Neural crest cell (in vitro differentiated cells): Measurements from ENCODE around the gene PDCD6IP. TPM values are rescaled to one million over a fixed set of nuclear protein-coding genes. Genes with fewer than 3 reads are reported as not detected.

ENCODE experiments used
- DNase-seq: peaks from one replicate; pipeline ENCODE4 v3.0.0; 2021; ENCODE audit warnings: low read depth, mixed read lengths, low spot score
- H3K27ac Mint-ChIP-seq: one replicate; pipeline ENCODE4 v1.8.0; 2021; ENCODE audit warnings: mild to moderate bottlenecking, mixed read lengths; ENCODE audit not compliant: unreplicated experiment
- H3K27me3 Mint-ChIP-seq: 2 replicates; pipeline ENCODE4 v1.8.0; 2021; ENCODE audit warnings: low read depth, mild to moderate bottlenecking, mixed read lengths
- H3K36me3 Mint-ChIP-seq: 2 replicates; pipeline ENCODE4 v1.8.0; 2021; ENCODE audit warnings: low read depth, mild to moderate bottlenecking, mixed read lengths
- H3K4me1 Mint-ChIP-seq: 2 replicates; pipeline ENCODE4 v1.8.0; 2021; ENCODE audit warnings: mixed read lengths
- H3K4me3 Mint-ChIP-seq: one replicate; pipeline ENCODE4 v1.8.0; 2021; ENCODE audit warnings: mild to moderate bottlenecking, mixed read lengths
- H3K9me3 Mint-ChIP-seq: 2 replicates; pipeline ENCODE4 v1.8.0; 2021; ENCODE audit warnings: mixed read lengths
- total RNA-seq: library from RNA; stranded (reverse); gene quantifications from 2 replicates; pipeline ENCODE4 v1.2.1, GENCODE V29; 2021
- TF ChIP-seq, protein P1 (sequence below): fragments of 200-600 bp; sonication (generic); conservative IDR thresholded peaks from 2 replicates; pipeline ENCODE4 v1.5.0; 2021; ENCODE audit warnings: antibody characterized with exemption, mild to moderate bottlenecking

Gene PDCD6IP
- total RNA-seq, 1 donor from 2014 or later, result 150 TPM

DNA sequence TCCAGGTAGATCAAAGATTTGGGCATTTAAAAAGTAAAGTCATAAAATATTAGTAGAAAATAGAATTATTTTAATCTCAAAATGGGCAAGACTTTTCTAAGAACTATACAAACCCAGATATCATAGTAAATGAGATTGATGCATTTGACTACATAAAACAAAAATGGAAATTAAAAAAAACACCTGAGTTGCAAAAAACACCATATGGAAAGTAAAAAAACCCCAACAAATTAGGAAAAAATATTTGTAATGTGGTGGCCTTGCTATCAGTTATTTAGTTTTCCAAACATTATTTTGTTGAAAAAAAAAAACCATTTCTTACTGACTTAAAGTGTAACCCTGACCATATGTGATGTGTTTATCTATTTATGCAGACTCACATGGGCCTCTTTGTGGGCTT is 97.2 kb downstream of the PDCD6IP start:
- TF ChIP-seq, protein P1, sequence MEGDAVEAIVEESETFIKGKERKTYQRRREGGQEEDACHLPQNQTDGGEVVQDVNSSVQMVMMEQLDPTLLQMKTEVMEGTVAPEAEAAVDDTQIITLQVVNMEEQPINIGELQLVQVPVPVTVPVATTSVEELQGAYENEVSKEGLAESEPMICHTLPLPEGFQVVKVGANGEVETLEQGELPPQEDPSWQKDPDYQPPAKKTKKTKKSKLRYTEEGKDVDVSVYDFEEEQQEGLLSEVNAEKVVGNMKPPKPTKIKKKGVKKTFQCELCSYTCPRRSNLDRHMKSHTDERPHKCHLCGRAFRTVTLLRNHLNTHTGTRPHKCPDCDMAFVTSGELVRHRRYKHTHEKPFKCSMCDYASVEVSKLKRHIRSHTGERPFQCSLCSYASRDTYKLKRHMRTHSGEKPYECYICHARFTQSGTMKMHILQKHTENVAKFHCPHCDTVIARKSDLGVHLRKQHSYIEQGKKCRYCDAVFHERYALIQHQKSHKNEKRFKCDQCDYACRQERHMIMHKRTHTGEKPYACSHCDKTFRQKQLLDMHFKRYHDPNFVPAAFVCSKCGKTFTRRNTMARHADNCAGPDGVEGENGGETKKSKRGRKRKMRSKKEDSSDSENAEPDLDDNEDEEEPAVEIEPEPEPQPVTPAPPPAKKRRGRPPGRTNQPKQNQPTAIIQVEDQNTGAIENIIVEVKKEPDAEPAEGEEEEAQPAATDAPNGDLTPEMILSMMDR, result no peak
- Mint-ChIP-seq H3K4me3 (no peak overlapping the region), H3K9me3 (peaks cover 5% of the 10 kb centered on the region), H3K27ac (no peak overlapping the region), H3K4me1 (no peaks in the 10 kb centered on the region), H3K36me3 (no peaks in the 10 kb centered on the region), H3K27me3 (no peaks in the 10 kb centered on the region)
- DNase-seq, result no peak

DNA sequence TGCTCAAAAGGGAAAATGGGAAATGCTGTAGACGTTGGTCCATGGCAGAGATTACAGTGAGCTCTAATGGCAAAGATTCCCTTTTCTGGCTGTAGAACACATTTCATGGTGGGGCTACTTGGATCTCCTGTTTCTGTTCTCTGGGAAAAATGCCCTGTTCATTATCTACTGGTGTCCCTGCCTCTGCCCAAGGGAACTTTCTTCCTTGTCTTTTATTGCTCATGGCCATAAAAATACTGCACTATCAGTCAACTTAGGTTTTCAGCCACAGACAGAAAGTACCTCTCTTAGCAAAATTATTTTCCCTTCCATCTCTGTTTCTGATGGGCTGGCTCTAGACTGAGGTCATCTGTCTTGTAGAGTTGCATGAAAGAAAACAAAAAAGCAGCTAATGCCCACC is 98.9 kb downstream of the PDCD6IP start:
- TF ChIP-seq, protein P1, result no peak
- Mint-ChIP-seq H3K4me1 (no peaks in the 10 kb centered on the region), H3K27ac (no peak overlapping the region), H3K36me3 (no peaks in the 10 kb centered on the region), H3K27me3 (no peaks in the 10 kb centered on the region), H3K4me3 (no peak overlapping the region), H3K9me3 (peaks cover 5% of the 10 kb centered on the region)
- no peak for DNase-seq

DNA sequence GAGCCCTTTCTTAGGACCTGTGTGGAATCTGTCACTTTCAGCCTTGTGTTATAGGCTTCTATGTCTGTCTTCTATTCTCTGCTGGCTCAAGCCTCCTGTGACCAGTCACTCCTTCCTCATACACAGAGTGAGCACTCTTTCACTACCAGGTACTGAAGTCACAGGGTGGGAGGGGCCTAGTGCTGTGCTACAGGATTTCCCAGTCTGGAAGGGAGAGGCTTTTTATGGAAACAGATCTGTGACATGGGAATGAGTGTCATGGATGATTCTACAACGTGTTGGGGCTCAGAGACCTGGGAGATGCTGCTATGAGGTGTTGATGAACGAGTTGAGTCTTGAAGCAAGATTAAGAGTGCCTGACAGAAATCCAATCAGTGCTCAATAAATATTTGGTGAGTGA is 100.5 kb downstream of the PDCD6IP start:
- no peak overlapping the region for H3K4me3 Mint-ChIP-seq
- H3K36me3 Mint-ChIP-seq, result no peaks in the 10 kb centered on the region
- H3K9me3 Mint-ChIP-seq, result peaks cover 5% of the 10 kb centered on the region
- H3K4me1 Mint-ChIP-seq, result no peaks in the 10 kb centered on the region
- TF ChIP-seq, protein P1, result no peak
- no peaks in the 10 kb centered on the region for H3K27me3 Mint-ChIP-seq
- no peak overlapping the region for H3K27ac Mint-ChIP-seq
- no peak for DNase-seq

DNA sequence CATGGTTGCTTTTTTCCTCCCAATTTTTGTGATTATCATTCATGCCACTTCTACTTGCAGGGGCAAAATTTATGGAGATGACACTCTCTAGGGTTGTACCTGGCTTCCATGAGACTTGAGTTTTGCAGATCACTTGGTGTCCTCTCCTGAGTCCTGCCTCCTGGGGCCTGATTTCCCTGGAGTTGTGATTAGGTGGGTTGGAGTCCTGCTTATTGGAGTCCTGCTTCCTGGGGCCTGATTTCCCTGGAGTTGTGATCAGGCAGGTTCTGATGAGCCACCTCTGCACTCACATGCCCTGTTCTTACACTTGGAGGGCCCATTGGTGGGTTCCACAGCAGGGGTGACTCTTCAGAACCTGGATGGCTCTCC is 102.0 kb downstream of the PDCD6IP start:
- H3K27me3 Mint-ChIP-seq, result no peaks in the 10 kb centered on the region
- H3K4me3 Mint-ChIP-seq, result no peak overlapping the region
- no peaks in the 10 kb centered on the region for H3K36me3 Mint-ChIP-seq
- no peak for DNase-seq
- TF ChIP-seq, protein P1, result no peak
- no peak overlapping the region for H3K27ac Mint-ChIP-seq
- peaks cover 13% of the 10 kb centered on the region for H3K9me3 Mint-ChIP-seq
- no peaks in the 10 kb centered on the region for H3K4me1 Mint-ChIP-seq

DNA sequence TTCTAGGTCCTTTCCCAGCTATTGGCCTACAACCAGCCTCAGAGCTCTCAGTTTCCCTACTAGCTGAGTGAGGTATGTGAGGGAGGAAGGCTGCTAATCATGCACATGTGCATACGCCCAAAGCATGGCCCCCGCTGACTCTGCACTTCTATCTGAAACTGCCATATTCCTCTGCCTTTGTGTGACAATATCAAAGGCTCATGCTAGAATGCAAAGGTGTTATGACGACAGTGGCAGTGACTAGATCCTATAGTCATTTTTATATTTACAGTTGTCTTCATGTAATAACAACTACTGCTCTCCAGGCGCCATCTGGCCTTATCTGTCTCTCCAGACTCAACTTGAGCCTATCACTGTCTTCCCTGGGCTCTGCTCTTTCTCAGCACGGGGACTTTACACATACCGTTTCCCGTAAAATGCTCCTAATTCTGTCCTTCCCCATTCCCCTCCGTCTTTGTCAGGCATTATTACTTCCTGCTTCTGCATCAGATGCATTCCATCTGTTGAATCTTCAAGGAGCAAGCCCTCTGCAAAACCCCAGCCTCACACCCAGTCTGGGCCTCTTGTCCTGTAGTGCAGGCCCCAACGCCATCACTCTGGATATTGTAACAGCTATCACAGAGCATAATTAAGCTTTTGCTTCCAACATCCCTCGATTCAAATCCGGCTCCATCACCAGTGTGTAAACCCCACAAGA is 102.5 kb downstream of the PDCD6IP start:
- TF ChIP-seq, protein P1, result no peak
- Mint-ChIP-seq H3K27ac (no peak overlapping the region), H3K4me1 (no peaks in the 10 kb centered on the region), H3K9me3 (peaks cover 13% of the 10 kb centered on the region), H3K4me3 (no peak overlapping the region), H3K36me3 (no peaks in the 10 kb centered on the region), H3K27me3 (no peaks in the 10 kb centered on the region)
- DNase-seq, result no peak
